Prostate gland (tissue), 2 donors: ENCODE results near the gene DRC3. TPM values are rescaled to one million over a fixed set of nuclear protein-coding genes. Genes with fewer than 3 reads are reported as not detected.
"Not testable (repeated sequence)": the region's sequence is repeated elsewhere in the genome, so short reads cannot be mapped to it uniquely, and the experiment has no call there.

ENCODE experiments used
- DNase-seq: peaks from one replicate; pipeline ENCODE4 v3.0.0-alpha.2; 2019; ENCODE audit warnings: low spot score
- H3K27ac ChIP-seq, 2 donors: fragments of 200-600 bp; sonication (generic); 2 replicates each; pipeline ENCODE4 v1.5.1; 2017 to 2019
- H3K27me3 ChIP-seq: fragments of 200-600 bp; sonication (generic); replicated peaks from 2 replicates; pipeline ENCODE4 v1.5.1; 2019; ENCODE audit not compliant: insufficient read depth
- H3K36me3 ChIP-seq, 2 donors: fragments of 200-600 bp; sonication (generic); 1 replicate in 1 of 2; 2 replicates in 1 of 2; pipeline versions ENCODE4 v1.5.1 to v1.8.1; 2017 to 2019
- H3K4me1 ChIP-seq: fragments of 200-600 bp; sonication (generic); replicated peaks from 2 replicates; pipeline ENCODE4 v1.5.1; 2019
- H3K4me3 ChIP-seq, 2 donors: fragments of 200-600 bp; sonication (generic); 2 replicates each; pipeline ENCODE4 v1.5.1; 2017 to 2019
- H3K9me3 ChIP-seq: fragments of 200-600 bp; sonication (generic); 2 replicates; pipeline ENCODE4 v1.5.1; 2017
- CTCF ChIP-seq, 4 experiments: fragments of 200-600 bp in 2 of 4; fragments of 450-650 bp in 2 of 4; sonication (generic) in 2 of 4; IDR thresholded peaks; 1 replicate in 3 of 4; 2 replicates in 1 of 4; pipeline ENCODE4 v1.5.1; 2016 to 2019; ENCODE audit warnings: antibody characterized with exemption in 4 of 4, mild to moderate bottlenecking in 2 of 4, moderate library complexity in 2 of 4
- POLR2A ChIP-seq: fragments of 450-650 bp; IDR thresholded peaks from one replicate; pipeline ENCODE4 v1.6.1; 2016; ENCODE audit warnings: antibody characterized with exemption, mild to moderate bottlenecking
- POLR2AphosphoS5 ChIP-seq: sonication (generic); formaldehyde crosslinking; IDR thresholded peaks from one replicate; pipeline ENCODE4 v1.6.1; 2017; ENCODE audit warnings: antibody characterized with exemption
- WGBS: methylation state at CpG from one replicate; pipeline ENCODE4 v1.1.5; 2018; 5-methylcytosine and 5-hydroxymethylcytosine counted together
- intact Hi-C: fragments of 100-400 bp; cut with DNase I; formaldehyde crosslinking; loops from one replicate; pipeline ENCODE4 v1.14.2; 2022
- total RNA-seq, 2 donors: library from RNA; depleted of rRNA; stranded (reverse); fragments of >200 nt; gene quantifications; one replicate each; pipeline ENCODE4 v1.1.0, GENCODE V29; 2016

Gene DRC3
- total RNA-seq, 2 donors from 2014 or later, result 4.5 to 10.0 TPM

DNA sequence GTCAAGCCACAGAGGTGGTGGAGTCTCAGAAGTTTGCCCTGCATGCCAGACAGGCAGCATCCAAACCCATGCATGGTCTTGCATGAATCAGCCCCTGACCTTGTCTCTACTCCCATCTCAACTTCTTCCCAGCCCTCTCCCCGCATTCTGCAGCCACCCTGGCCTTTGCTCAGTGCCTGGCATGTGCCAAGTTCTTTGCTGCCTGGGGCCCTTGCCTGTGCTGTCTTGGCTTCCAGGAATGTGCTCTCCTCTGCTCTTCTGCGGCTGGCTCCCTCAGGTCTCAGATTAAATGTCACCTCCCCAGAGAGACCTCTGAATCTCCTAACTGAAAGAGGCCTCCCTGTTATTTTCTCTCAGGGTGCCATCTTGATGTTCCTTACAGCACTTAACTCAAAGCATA lies 17.6 kb downstream of the DRC3 start:
- Histone ChIP-seq H3K36me3 (no peaks in the 10 kb centered on the region), H3K27me3 (no peaks in the 10 kb centered on the region), H3K4me1 (no peaks in the 10 kb centered on the region), H3K4me3 (no peak overlapping the region), H3K9me3 (no peaks in the 10 kb centered on the region), H3K27ac (no peak overlapping the region)
- WGBS, result 83% methylated on average over 2 of the region's 2 CpGs
- intact Hi-C loops, result no loop called here
- TF ChIP-seq POLR2AphosphoS5 (no peak), CTCF (IDR thresholded peaks at IDR 0.05) (no peak), POLR2A (no peak)
- no peak for DNase-seq

GRCh38 chr17:17993366-17993765 lies 20.7 kb downstream of the DRC3 start:
- no peaks in the 10 kb centered on the region for H3K4me1 ChIP-seq
- no peaks in the 10 kb centered on the region for H3K9me3 ChIP-seq
- no peaks in the 10 kb centered on the region for H3K27me3 ChIP-seq
- H3K4me3 ChIP-seq, result no peak overlapping the region
- intact Hi-C loops, result no loop called here
- DNase-seq, result no peak
- H3K36me3 ChIP-seq, result no peaks in the 10 kb centered on the region
- H3K27ac ChIP-seq, result no peak overlapping the region
- TF ChIP-seq POLR2AphosphoS5, result no peak
- no peak for TF ChIP-seq CTCF (IDR thresholded peaks at IDR 0.05)
- TF ChIP-seq POLR2A, result no peak
- 92% methylated on average over 2 of the region's 2 CpGs for WGBS

- TF ChIP-seq POLR2A (no peak), CTCF (IDR thresholded peaks at IDR 0.05) (no peak), POLR2AphosphoS5 (no peak)
- intact Hi-C loops, result no loop called here
- Histone ChIP-seq H3K4me1 (no peaks in the 10 kb centered on the region), H3K9me3 (no peaks in the 10 kb centered on the region), H3K36me3 (no peaks in the 10 kb centered on the region), H3K27ac (no peak overlapping the region), H3K27me3 (no peaks in the 10 kb centered on the region), H3K4me3 (no peak overlapping the region)
- no peak for DNase-seq
- 96% methylated on average over 12 of the region's 12 CpGs for WGBS
Observed at GRCh38 chr17:17993852-17994251, 21.2 kb downstream of the DRC3 start.

DNA sequence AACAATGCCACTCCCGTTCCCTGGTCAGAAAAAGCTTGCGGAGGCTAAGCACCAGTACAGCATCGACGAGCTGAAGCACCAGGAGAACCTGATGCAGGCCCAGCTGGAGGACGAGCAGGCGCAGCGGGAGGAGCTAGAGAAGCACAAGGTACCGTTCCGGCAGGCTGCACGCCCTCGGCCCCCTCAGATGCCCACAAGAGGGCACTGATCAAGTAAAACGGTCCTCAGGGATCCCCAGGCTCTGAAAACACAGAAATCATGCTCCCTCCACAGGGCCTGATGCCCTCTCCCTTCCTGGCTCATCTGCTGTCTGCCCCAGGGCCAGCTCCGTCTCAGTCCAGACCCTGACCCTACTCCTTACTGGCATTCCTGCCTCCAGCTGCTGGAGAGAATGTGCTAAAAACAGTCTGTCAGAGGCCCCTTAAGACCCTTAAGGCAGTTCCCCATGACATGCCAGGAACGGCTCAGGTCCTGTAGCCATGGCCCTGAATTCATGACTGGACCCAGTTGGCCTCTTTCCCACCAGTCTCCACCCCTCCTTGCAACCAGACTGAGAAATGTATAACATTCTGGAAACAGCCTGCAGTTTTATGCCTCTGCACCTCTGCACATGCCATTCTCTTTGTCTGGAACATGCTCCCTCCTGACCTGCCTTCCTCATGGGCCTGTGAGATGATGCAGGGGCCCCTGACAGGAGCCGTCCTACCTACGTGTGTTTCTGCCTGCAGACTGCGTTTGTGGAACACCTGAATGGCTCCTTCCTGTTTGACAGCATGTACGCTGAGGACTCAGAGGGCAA lies 21.8 kb downstream of the DRC3 start:
- Histone ChIP-seq H3K4me1 (no peaks in the 10 kb centered on the region), H3K27me3 (no peaks in the 10 kb centered on the region), H3K9me3 (no peaks in the 10 kb centered on the region), H3K4me3 (no peak overlapping the region), H3K27ac (no peak overlapping the region), H3K36me3 (no peaks in the 10 kb centered on the region)
- no peak for DNase-seq
- 62% methylated on average over 18 of the region's 18 CpGs for WGBS
- no peak for TF ChIP-seq POLR2A
- no peak for TF ChIP-seq POLR2AphosphoS5
- no peak for TF ChIP-seq CTCF (IDR thresholded peaks at IDR 0.05)
- intact Hi-C loops, result no loop called here

GRCh38 chr17:17995887-17996286 lies 23.2 kb downstream of the DRC3 start:
- H3K27me3 ChIP-seq, H3K4me1 ChIP-seq, H3K9me3 ChIP-seq, intact Hi-C loops, H3K4me3 ChIP-seq, H3K36me3 ChIP-seq, DNase-seq, H3K27ac ChIP-seq: not testable (repeated sequence)
- WGBS, result 98% methylated on average over 8 of the region's 8 CpGs
